GM23248 (cell line): ENCODE data around the gene ZBTB22.

Experiments used
- EZH2 ChIP-seq: fragments of 200-600 bp; sonication (generic); IDR thresholded peaks from 2 replicates; pipeline ENCODE4 v1.6.1; 2018; ENCODE audit warnings: antibody characterized with exemption, mild to moderate bottlenecking; ENCODE audit not compliant: insufficient read depth, poor library complexity, severe bottlenecking
- EZH2phosphoT487 ChIP-seq: fragments of 200-600 bp; sonication (generic); IDR thresholded peaks from 2 replicates; pipeline ENCODE4 v1.6.1; 2018; ENCODE audit warnings: antibody characterized with exemption, moderate library complexity, mild to moderate bottlenecking, low read depth; ENCODE audit not compliant: insufficient read depth

- TF ChIP-seq EZH2 = no peak
- TF ChIP-seq EZH2phosphoT487 = no peak
These were observed 3.0 kb upstream of the ZBTB22 start for GRCh38 chr6:33320315-33321181.
